ENCODE data around the gene HAO2. TPM values are rescaled to one million over a fixed set of nuclear protein-coding genes. Genes with fewer than 3 reads are reported as not detected.
"Not testable (repeated sequence)": the region's sequence is repeated elsewhere in the genome, so short reads cannot be mapped to it uniquely, and the experiment has no call there.

Gene HAO2
- total RNA-seq, 1 donor from 2014 or later, result not detected

DNA sequence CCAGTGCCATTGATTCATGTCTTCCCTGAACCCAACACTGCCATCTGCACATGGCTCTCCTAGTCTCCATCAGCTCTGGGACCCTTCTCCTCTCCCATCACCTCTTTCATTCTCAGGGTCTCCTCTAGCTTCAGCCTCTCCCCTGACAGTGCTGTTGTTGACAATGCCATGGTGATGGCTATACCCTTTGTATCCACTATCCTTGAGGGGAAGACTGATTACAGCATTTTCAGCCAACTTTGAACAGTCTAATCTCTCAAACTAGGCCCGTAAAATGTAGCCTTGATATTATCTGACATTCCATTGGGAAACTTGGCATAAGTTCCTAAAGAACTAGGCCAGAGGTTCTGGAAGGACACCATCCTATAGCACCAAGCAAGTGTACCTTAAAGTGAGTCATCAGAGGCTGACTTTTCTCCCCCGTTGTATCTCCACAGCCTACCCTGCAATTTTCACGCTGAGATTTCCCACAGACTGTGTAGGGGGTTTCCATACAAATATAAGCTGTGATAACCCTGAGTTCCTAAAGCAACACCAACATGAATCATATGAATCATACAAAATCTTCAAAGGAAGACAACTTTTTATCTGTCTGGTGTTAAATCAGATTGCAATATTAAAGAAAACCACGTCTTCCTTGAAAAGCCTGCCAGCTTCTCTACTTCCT is 5.8 kb downstream of the HAO2 start:
- no peak overlapping the region for H3K27ac Mint-ChIP-seq
- H3K36me3 Mint-ChIP-seq, result no peaks in the 10 kb centered on the region
- peaks cover 11% of the 10 kb centered on the region for H3K9me3 Mint-ChIP-seq
- TF ChIP-seq, protein P1, sequence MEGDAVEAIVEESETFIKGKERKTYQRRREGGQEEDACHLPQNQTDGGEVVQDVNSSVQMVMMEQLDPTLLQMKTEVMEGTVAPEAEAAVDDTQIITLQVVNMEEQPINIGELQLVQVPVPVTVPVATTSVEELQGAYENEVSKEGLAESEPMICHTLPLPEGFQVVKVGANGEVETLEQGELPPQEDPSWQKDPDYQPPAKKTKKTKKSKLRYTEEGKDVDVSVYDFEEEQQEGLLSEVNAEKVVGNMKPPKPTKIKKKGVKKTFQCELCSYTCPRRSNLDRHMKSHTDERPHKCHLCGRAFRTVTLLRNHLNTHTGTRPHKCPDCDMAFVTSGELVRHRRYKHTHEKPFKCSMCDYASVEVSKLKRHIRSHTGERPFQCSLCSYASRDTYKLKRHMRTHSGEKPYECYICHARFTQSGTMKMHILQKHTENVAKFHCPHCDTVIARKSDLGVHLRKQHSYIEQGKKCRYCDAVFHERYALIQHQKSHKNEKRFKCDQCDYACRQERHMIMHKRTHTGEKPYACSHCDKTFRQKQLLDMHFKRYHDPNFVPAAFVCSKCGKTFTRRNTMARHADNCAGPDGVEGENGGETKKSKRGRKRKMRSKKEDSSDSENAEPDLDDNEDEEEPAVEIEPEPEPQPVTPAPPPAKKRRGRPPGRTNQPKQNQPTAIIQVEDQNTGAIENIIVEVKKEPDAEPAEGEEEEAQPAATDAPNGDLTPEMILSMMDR (IDR thresholded peaks at IDR 0.05; ENCODE audit: unreplicated experiment), result no peak
- no peak for DNase-seq (ENCODE audit: low spot score in 2 of 2, unreplicated experiment in 2 of 2)
- no peak overlapping the region for H3K4me3 Mint-ChIP-seq
- H3K27me3 Mint-ChIP-seq (ENCODE audit: low read depth), result peaks cover 15% of the 10 kb centered on the region
- peaks cover 17% of the 10 kb centered on the region for H3K4me1 Mint-ChIP-seq

DNA sequence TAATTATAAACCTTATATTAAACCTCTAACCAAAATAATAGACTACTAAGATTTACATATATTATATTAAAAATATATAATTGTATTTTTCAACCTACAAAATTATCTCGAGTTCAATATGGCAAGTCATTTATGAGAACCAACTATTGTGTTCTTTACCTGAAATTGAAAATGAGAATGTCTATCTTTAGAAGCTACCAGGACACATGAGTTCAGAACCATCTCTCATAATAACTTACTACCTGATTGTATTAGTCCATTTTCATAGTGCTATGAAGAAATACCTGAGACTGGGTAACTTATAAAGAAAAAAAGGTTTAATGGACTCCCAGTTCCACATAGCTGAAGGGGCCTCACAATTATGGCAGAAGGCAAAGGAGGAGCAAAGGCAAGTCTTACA is 6.8 kb downstream of the HAO2 start:
- Mint-ChIP-seq H3K9me3 (peaks cover 11% of the 10 kb centered on the region), H3K27ac (no peak overlapping the region), H3K36me3 (no peaks in the 10 kb centered on the region), H3K4me1 (peaks cover 17% of the 10 kb centered on the region), H3K27me3 (ENCODE audit: low read depth) (peaks cover 11% of the 10 kb centered on the region), H3K4me3 (no peak overlapping the region)
- TF ChIP-seq, protein P1 (IDR thresholded peaks at IDR 0.05; ENCODE audit: unreplicated experiment), result no peak
- no peak for DNase-seq (ENCODE audit: low spot score in 2 of 2, unreplicated experiment in 2 of 2)

DNA sequence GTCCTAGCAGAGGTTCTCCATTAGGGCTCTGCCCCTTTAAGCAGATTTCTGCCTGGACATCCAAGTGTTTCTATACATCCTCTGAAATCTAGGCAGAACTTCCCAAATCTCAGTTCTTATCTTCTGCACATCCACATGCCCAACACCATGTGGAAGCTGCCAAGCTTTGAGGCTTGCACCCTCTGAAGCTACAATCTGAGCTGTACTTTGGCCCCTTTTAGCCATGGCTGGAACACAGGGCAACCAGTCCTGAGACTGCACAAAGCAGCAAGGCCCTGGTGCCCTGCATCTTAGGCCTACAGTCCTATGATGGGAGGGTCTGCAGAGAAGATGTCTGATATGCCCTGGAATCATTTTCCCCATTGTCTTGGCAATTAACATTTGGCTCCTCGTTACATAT is 8.0 kb downstream of the HAO2 start:
- no peaks in the 10 kb centered on the region for H3K36me3 Mint-ChIP-seq
- TF ChIP-seq, protein P1 (IDR thresholded peaks at IDR 0.05; ENCODE audit: unreplicated experiment), result no peak
- H3K4me1 Mint-ChIP-seq, result peaks cover 17% of the 10 kb centered on the region
- DNase-seq (ENCODE audit: low spot score in 2 of 2, unreplicated experiment in 2 of 2), result no peak
- peaks cover 11% of the 10 kb centered on the region for H3K9me3 Mint-ChIP-seq
- no peak overlapping the region for H3K27ac Mint-ChIP-seq
- H3K4me3 Mint-ChIP-seq, result no peak overlapping the region
- peaks cover 9% of the 10 kb centered on the region for H3K27me3 Mint-ChIP-seq (ENCODE audit: low read depth)

DNA sequence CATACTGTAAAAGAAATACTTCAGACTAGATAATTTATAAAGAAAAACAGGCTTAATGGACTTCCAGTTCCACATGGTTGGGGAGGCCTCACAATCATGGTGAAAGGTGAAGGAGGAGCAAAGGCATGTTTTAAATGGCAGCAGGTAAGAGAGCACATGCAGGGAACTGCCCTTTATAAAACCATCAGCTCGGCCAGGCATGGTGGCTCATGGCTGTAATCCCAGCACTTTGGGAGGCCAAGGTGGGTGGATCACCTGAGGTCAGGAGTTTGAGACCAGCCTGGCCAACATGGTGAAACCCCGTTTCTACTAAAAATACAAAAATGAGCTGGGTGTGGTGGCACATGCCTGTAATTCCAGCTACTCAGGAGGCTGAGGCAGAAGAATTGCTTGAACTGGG is 9.0 kb downstream of the HAO2 start:
- H3K27me3 Mint-ChIP-seq (ENCODE audit: low read depth); H3K4me3 Mint-ChIP-seq; H3K4me1 Mint-ChIP-seq; H3K36me3 Mint-ChIP-seq; DNase-seq (ENCODE audit: low spot score in 2 of 2, unreplicated experiment in 2 of 2); H3K27ac Mint-ChIP-seq: not testable (repeated sequence)
- H3K9me3 Mint-ChIP-seq, result peaks cover 11% of the 10 kb centered on the region

DNA sequence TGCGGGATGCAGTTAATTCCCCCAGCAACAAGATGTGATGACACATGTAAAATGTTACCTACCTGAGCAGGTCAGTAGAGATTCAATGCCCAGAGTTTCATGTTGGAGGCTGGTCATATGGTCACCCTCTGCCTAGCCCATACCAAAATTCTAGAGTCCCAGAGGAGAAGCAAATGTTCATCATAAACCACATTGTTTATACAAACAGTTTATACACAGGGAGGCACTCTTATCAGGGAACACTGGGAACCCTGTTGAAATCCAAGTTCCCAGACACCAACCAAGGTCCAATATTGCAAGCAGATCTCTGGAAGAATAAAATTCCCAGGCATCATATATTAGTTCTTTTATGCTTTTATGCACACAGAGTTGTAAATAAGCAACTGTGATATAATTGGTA is 10.5 kb downstream of the HAO2 start:
- H3K27ac Mint-ChIP-seq, result no peak overlapping the region
- H3K36me3 Mint-ChIP-seq, result no peaks in the 10 kb centered on the region
- TF ChIP-seq, protein P1 (IDR thresholded peaks at IDR 0.05; ENCODE audit: unreplicated experiment), result no peak

DNA sequence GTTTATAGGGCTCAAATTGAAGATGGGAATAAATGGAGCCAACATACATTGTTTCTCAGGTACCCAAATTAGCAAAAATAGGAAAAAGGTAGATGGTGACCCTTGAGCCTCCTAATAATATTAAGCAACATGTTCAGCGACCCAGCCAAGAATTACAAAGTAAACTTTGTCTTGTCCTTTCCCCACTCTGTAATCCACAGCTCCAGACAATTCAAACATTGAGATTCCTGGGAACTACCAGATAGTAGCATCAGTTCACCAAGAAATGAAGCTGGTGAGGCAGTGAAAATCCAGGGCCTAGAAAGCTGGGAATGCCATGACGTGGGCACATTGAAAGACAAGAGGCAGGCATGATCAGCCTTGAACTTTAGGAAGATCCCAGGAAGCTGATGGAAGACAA is 11.7 kb downstream of the HAO2 start:
- no peak for DNase-seq (ENCODE audit: low spot score in 2 of 2, unreplicated experiment in 2 of 2)
- Mint-ChIP-seq H3K4me3 (no peak overlapping the region), H3K27me3 (ENCODE audit: low read depth) (peaks cover 2% of the 10 kb centered on the region), H3K36me3 (no peaks in the 10 kb centered on the region), H3K9me3 (peaks cover 11% of the 10 kb centered on the region), H3K4me1 (no peaks in the 10 kb centered on the region), H3K27ac (no peak overlapping the region)
- TF ChIP-seq, protein P1 (IDR thresholded peaks at IDR 0.05; ENCODE audit: unreplicated experiment), result no peak

More for the DNA sequence above, 10.5 kb downstream of the HAO2 start:
- Mint-ChIP-seq H3K4me3 (no peak overlapping the region), H3K4me1 (peaks cover 8% of the 10 kb centered on the region), H3K9me3 (peaks cover 11% of the 10 kb centered on the region), H3K27me3 (ENCODE audit: low read depth) (peaks cover 3% of the 10 kb centered on the region)
- no peak for DNase-seq (ENCODE audit: low spot score in 2 of 2, unreplicated experiment in 2 of 2)

All from mesothelial cell of epicardium (in vitro differentiated cells).